Ammon's horn (tissue), 1 donor: ENCODE results near the gene PDF.
A peak's percentile ranks its signal among the peaks of the same experiment; 100 is the strongest.
"Not testable (repeated sequence)": the region's sequence is repeated elsewhere in the genome, so short reads cannot be mapped to it uniquely, and the experiment has no call there.

ENCODE experiments used
- DNase-seq: peaks from one replicate; pipeline ENCODE4 v3.0.0-alpha.2; 2016; ENCODE audit warnings: low spot score

The PDF gene

GRCh38 chr16:69316595-69317034 lies 13.8 kb downstream of the PDF start:
- DNase-seq, result no peak

- DNase-seq, result no peak
Measured at GRCh38 chr16:69315486-69316311, 14.7 kb downstream of the PDF start.

- DNase-seq, result no peak
Measured at GRCh38 chr16:69314534-69314933, 15.9 kb downstream of the PDF start.

- no peak for DNase-seq
Measured at GRCh38 chr16:69313469-69313868, 16.9 kb downstream of the PDF start.

- DNase-seq, result no peak
Measured at GRCh38 chr16:69311533-69312387, 18.6 kb downstream of the PDF start.

GRCh38 chr16:69310653-69311532 lies 19.5 kb downstream of the PDF start, which contains the start of gene VPS4A:
Gene VPS4A (plus strand): TSS chr16:69311350. CDS start chr16:69311512, 162 bp downstream.
- peak; percentile 99 for DNase-seq

- peak; percentile 82 for DNase-seq
Measured at GRCh38 chr16:69309316-69309715, 21.1 kb downstream of the PDF start.

- DNase-seq, result no peak
Measured at GRCh38 chr16:69307856-69308255, 22.5 kb downstream of the PDF start.

- no peak for DNase-seq
Measured at GRCh38 chr16:69307091-69307490, 23.3 kb downstream of the PDF start.

- DNase-seq, result no peak
Measured at GRCh38 chr16:69306031-69306430, 24.4 kb downstream of the PDF start.

- DNase-seq, result no peak
Measured at GRCh38 chr16:69302301-69302700, 28.1 kb downstream of the PDF start.

- no peak for DNase-seq
Measured at GRCh38 chr16:69301861-69302260, 28.5 kb downstream of the PDF start.

GRCh38 chr16:69301187-69301586 lies 29.2 kb downstream of the PDF start:
- DNase-seq, result no peak

- no peak for DNase-seq
Measured at GRCh38 chr16:69298261-69298660, 32.1 kb downstream of the PDF start.

GRCh38 chr16:69296771-69297170 lies 33.6 kb downstream of the PDF start:
- DNase-seq, result not testable (repeated sequence)

- no peak for DNase-seq
Measured at GRCh38 chr16:69294051-69294450, 36.3 kb downstream of the PDF start.

- no peak for DNase-seq
Measured at GRCh38 chr16:69293401-69293800, 37.0 kb downstream of the PDF start.

GRCh38 chr16:69291657-69292056 lies 38.7 kb downstream of the PDF start:
- not testable (repeated sequence) for DNase-seq

- DNase-seq, result peak; percentile 47
Measured at GRCh38 chr16:69286941-69287713, 43.3 kb downstream of the PDF start.

GRCh38 chr16:69285240-69285639 lies 45.1 kb downstream of the PDF start:
- no peak for DNase-seq

GRCh38 chr16:69283851-69284250 lies 46.5 kb downstream of the PDF start:
- DNase-seq, result no peak
